K562 (cell line): ENCODE results near the gene NR1D2. TPM values are rescaled to one million over a fixed set of nuclear protein-coding genes. Genes with fewer than 3 reads are reported as not detected.

Source experiments
- ATF4 ChIP-seq: fragments of 450-650 bp; formaldehyde crosslinking; IDR thresholded peaks from 2 replicates; pipeline ENCODE4 v1.4.0; 2022; ENCODE audit warnings: mild to moderate bottlenecking, moderate library complexity
- CEBPZ ChIP-seq: fragments of 150-350 bp; IDR thresholded peaks from 2 replicates; pipeline ENCODE4 v1.6.1; 2014; ENCODE audit warnings: low read depth, mild to moderate bottlenecking, low read length, borderline replicate concordance
- COPS2 ChIP-seq: fragments of 450-650 bp; conservative IDR thresholded peaks from 2 replicates; pipeline ENCODE4 v1.6.1; 2016; ENCODE audit warnings: mild to moderate bottlenecking, moderate library complexity
- MLX ChIP-seq, 2 experiments: fragments of 450-650 bp in 1 of 2; sonication (generic) in 1 of 2; formaldehyde crosslinking; conservative IDR thresholded peaks; 2 replicates each; pipeline versions ENCODE4 v1.4.0 to v1.8.1; 2020 to 2022; ENCODE audit warnings: mild to moderate bottlenecking in 1 of 2, missing genetic modification reagents in 1 of 2
- NR4A1 ChIP-seq, 2 experiments: fragments of 250-450 bp in 1 of 2; fragments of 450-650 bp in 1 of 2; sonication (Bioruptor Pico) in 1 of 2; IDR thresholded peaks; 2 replicates each; pipeline versions ENCODE4 v1.4.0 to v1.6.1; 2016 to 2020; ENCODE audit warnings: mild to moderate bottlenecking in 2 of 2, missing compliant biosample characterization in 1 of 2, missing genetic modification characterization in 1 of 2, moderate library complexity in 1 of 2
- PML ChIP-seq: IDR thresholded peaks from 2 replicates; pipeline ENCODE4 v1.6.1; 2012; ENCODE audit warnings: low read length, inconsistent platforms
- SMAD2 ChIP-seq: fragments of 150-350 bp; IDR thresholded peaks from 2 replicates; pipeline ENCODE4 v1.6.1; 2014; ENCODE audit warnings: low read depth, mild to moderate bottlenecking, low read length
- SP2 ChIP-seq: IDR thresholded peaks from 2 replicates; pipeline ENCODE4 v1.6.1; 2011; ENCODE audit warnings: mild to moderate bottlenecking, low read depth, low read length, moderate library complexity; ENCODE audit not compliant: poor library complexity, severe bottlenecking; ENCODE audit errors: extremely low read depth
- TSHZ1 ChIP-seq: fragments of 250-450 bp; sonication (Bioruptor Pico); IDR thresholded peaks from 2 replicates; pipeline ENCODE4 v1.4.0; 2020; ENCODE audit warnings: mild to moderate bottlenecking, moderate library complexity
- XRCC3 ChIP-seq: fragments of 450-650 bp; IDR thresholded peaks from 2 replicates; pipeline ENCODE4 v1.6.1; 2017; ENCODE audit warnings: mild to moderate bottlenecking, moderate library complexity
- ZNF140 ChIP-seq: fragments of 250-450 bp; sonication (Bioruptor Pico); IDR thresholded peaks from 2 replicates; pipeline ENCODE4 v1.8.0; 2021; ENCODE audit warnings: moderate library complexity, mild to moderate bottlenecking, inconsistent platforms
- ZNF282 ChIP-seq: sonication (generic); formaldehyde crosslinking; IDR thresholded peaks from 2 replicates; pipeline ENCODE4 v1.8.1; 2023; ENCODE audit warnings: missing genetic modification reagents
- polyA plus RNA-seq, 8 experiments: library from polyadenylated mRNA; depleted of rRNA in 4 of 8; stranded (reverse) in 5 of 8; unstranded in 3 of 8; fragments of >200 nt; fragmentation: Nextera tagmentation in 2 of 8; fragmentation: Illumina TruSeq in 1 of 8; extraction: Ambion mirVana in 2 of 8; extraction: Trizol in 1 of 8; gene quantifications; 2 replicates each; pipeline versions ENCODE4 v1.2.1 to v1.2.3, GENCODE V29; 2011 to 2014; ENCODE audit warnings: inconsistent platforms in 1 of 8, missing spikeins in 1 of 8
- total RNA-seq, 7 experiments: library from RNA; depleted of rRNA in 6 of 7; stranded (reverse); fragments of >200 nt in 6 of 7; fragmentation: Illumina TruSeq in 2 of 7; extraction: Trizol in 2 of 7; gene quantifications; 2 replicates each; pipeline versions ENCODE4 v1.2.1 to v1.2.3, GENCODE V29; 2011 to 2021; ENCODE audit warnings: low replicate concordance in 1 of 7

The NR1D2 gene
- total and polyA plus RNA-seq, 9 of the 15 experiments (the other 6 are each of a cell fraction or from before 2014, with no cell fraction given): 1.2 to 5.5 (median 2.9) TPM

GRCh38 chr3:23944861-23945662, at the start of gene NR1D2 (continued):
- TF ChIP-seq ATF4 (CRISPR knock-in tag) (no peak), XRCC3 (no peak), CEBPZ (no peak), SMAD2 (no peak), MLX (CRISPR knock-in tag; conservative IDR thresholded peaks at IDR 0.05) (no peak), NR4A1 (CRISPR knock-in tag; IDR thresholded peaks at IDR 0.05) (no peak), NR4A1 (tag; IDR thresholded peaks at IDR 0.05) (no peak), PML (no peak), ZNF140 (CRISPR knock-in tag) (no peak), ZNF282 (CRISPR knock-in tag) (no peak), COPS2 (no peak), TSHZ1 (CRISPR knock-in tag) (no peak), SP2 (no peak)
